Measurements from ENCODE around the gene PRKCG. TPM values are rescaled to one million over a fixed set of nuclear protein-coding genes. Genes with fewer than 3 reads are reported as not detected.
"Not testable (repeated sequence)": the region's sequence is repeated elsewhere in the genome, so short reads cannot be mapped to it uniquely, and the experiment has no call there.

Gene PRKCG
- total RNA-seq, 1 donor from 2014 or later = 1.7 TPM

GRCh38 chr19:53944933-53945332 lies 62.9 kb downstream of the PRKCG start:
- DNase-seq = no peak

GRCh38 chr19:53945441-53945840 lies 63.4 kb downstream of the PRKCG start:
- DNase-seq = peak; percentile 50

DNA sequence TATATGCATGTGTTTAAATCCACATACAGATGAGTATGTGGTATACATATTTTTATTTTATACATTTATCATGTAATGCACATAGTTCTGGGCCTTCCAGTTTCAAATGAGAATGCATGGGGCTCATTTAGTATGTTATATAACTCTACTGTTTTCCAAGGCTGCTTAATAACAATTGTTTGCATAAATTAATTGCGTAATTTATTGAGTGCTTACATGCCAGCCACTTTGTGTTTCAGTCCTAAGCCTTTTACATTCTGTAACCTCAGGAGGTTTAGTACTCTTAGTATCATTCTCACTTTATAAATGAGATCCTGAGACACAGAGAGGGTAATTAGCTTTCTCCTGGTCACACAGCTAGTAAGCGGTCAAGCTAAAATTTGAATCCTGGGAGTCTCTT lies 64.0 kb downstream of the PRKCG start:
- DNase-seq = no peak

DNA sequence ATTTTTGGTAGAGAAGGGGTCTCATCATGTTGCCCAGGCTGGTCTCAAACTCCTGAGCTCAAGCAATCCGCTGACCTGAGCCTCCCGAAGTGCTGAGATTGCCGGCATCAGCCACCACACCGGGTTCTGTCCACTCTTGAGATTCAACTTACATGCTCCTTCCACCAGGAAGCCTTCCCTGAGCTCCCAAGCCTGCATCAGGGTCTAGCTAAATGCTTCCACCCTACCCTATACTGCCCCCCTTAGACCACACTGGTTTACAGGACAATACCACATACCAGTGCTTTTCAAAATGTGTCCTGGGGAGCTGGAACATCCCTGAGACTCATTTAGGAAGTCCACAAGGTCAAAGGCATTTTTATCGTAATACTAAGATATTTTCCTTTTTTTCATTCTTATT lies 65.6 kb downstream of the PRKCG start:
- no peak for DNase-seq

DNA sequence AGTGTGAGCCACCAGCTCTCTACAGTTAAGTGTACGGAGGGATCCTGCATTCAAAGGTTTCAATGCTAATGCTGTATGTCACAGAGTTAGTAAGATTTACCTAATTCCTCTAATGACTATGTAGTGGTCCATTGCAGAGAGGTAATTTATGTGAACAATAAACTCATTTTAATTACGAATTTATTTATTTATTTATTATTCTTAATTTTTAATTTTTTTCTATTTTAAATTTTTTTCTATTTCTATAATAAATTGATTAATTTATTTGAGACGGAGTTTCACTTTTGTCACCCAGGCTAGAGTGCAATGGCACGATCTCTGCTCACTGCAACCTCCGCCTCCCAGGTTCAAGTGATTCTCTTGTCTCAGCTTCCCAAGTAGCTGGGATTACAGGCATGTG lies 66.6 kb downstream of the PRKCG start:
- DNase-seq = not testable (repeated sequence)

DNA sequence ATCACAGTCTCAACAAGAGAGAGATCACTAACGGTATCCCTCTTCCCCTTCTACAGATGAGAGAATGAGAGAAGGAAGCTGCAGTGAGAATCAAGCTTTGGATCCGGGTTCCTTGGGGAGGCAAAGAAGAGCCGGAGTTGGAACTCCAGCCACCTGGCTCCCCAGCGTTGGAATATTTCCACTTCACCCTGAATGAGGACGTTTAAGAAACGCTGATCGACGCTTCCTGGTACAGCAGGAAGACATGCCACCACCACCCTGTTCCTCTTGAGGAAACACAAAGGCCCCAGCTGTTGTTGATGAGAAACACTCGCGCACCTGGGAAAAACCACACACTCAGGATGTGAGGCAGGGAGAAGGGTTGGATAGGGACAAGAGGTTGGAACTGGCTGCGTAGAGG lies 69.4 kb downstream of the PRKCG start:
- DNase-seq = no peak

- no peak for DNase-seq
Observed at GRCh38 chr19:53951947-53952346, 70.0 kb downstream of the PRKCG start.

GRCh38 chr19:53953383-53953782 lies 71.4 kb downstream of the PRKCG start:
- DNase-seq = no peak

Other genes starting within 250 kb of the PRKCG start
- gene NLRP12, start 57.9 kb upstream of the PRKCG start, total RNA-seq = 0.16 TPM
- gene MYADM, start 14.3 kb upstream of the PRKCG start, total RNA-seq = 3.3 TPM
- gene CACNG7, start 27.1 kb downstream of the PRKCG start, total RNA-seq = 10.9 TPM
- gene CACNG8, start 80.7 kb downstream of the PRKCG start, total RNA-seq = 4.7 TPM
- gene CACNG6, start 109.4 kb downstream of the PRKCG start, total RNA-seq = 0.47 TPM
- not detected for gene VSTM1, start 181.7 kb downstream of the PRKCG start, total RNA-seq
- gene TARM1, start 199.2 kb downstream of the PRKCG start, total RNA-seq = not detected
- 0.47 TPM for gene OSCAR, start 218.6 kb downstream of the PRKCG start, total RNA-seq
- gene NDUFA3, start 220.7 kb downstream of the PRKCG start, total RNA-seq = 10.8 TPM
- 5.8 TPM for gene TFPT, start 233.5 kb downstream of the PRKCG start, total RNA-seq
- gene PRPF31, start 233.6 kb downstream of the PRKCG start, total RNA-seq = 24.0 TPM

Measured in occipital lobe (tissue), 2 donors.